H9 (cell line): ENCODE measurements around the gene ZCCHC4. TPM values are rescaled to one million over a fixed set of nuclear protein-coding genes. Genes with fewer than 3 reads are reported as not detected.

Source experiments
- DNase-seq: peaks from one replicate; pipeline ENCODE4 v3.0.0-alpha.2; 2017
- H2AFZ ChIP-seq: one replicate; pipeline ENCODE4 v1.6.1; 2013; ENCODE audit warnings: mild to moderate bottlenecking, low read length, control low read depth, moderate library complexity
- H2AK5ac ChIP-seq: 2 replicates; pipeline ENCODE4 v1.6.1; 2013; ENCODE audit warnings: low read length, control low read depth, mixed read lengths; ENCODE audit not compliant: insufficient read length
- H2BK120ac ChIP-seq: one replicate; pipeline ENCODE4 v1.6.1; 2013; ENCODE audit warnings: low read depth, mild to moderate bottlenecking, low read length, control low read depth, inconsistent platforms; ENCODE audit not compliant: poor library complexity, severe bottlenecking
- H2BK12ac ChIP-seq: 2 replicates; pipeline ENCODE4 v1.6.1; 2013; ENCODE audit warnings: low read length, control low read depth, mixed read lengths, low read depth; ENCODE audit not compliant: insufficient read length
- H2BK15ac ChIP-seq: 2 replicates; pipeline ENCODE4 v1.6.1; 2013; ENCODE audit warnings: low read depth, low read length, control low read depth
- H2BK20ac ChIP-seq: one replicate; pipeline ENCODE4 v1.6.1; 2013; ENCODE audit warnings: low read depth, mild to moderate bottlenecking, low read length, control low read depth, inconsistent platforms; ENCODE audit not compliant: poor library complexity, severe bottlenecking
- H2BK5ac ChIP-seq: 2 replicates; pipeline ENCODE4 v1.6.1; 2013; ENCODE audit warnings: low read length, control low read depth, mixed read lengths; ENCODE audit not compliant: insufficient read length
- H3K14ac ChIP-seq: 2 replicates; pipeline ENCODE4 v1.6.1; 2013; ENCODE audit warnings: low read length, control low read depth; ENCODE audit not compliant: insufficient read depth
- H3K18ac ChIP-seq: 2 replicates; pipeline ENCODE4 v1.6.1; 2013; ENCODE audit warnings: low read depth, mild to moderate bottlenecking, mixed read lengths, low read length, control low read depth; ENCODE audit not compliant: insufficient read length
- H3K23ac ChIP-seq: 2 replicates; pipeline ENCODE4 v1.6.1; 2013; ENCODE audit warnings: low read length, control low read depth, mixed read lengths, low read depth; ENCODE audit not compliant: insufficient read length
- H3K23me2 ChIP-seq: 2 replicates; pipeline ENCODE4 v1.6.1; 2013; ENCODE audit warnings: low read depth, mild to moderate bottlenecking, mixed read lengths, low read length, control low read depth; ENCODE audit not compliant: insufficient read length, poor library complexity, severe bottlenecking
- H3K27ac ChIP-seq: 2 replicates; pipeline ENCODE4 v1.5.1; 2013; ENCODE audit warnings: low read length, control low read depth, mixed read lengths, low read depth; ENCODE audit not compliant: insufficient read length
- H3K27me3 ChIP-seq: 2 replicates; pipeline ENCODE4 v1.6.1; 2013; ENCODE audit warnings: low read length, control low read depth, inconsistent platforms; ENCODE audit not compliant: insufficient read depth
- H3K4ac ChIP-seq: 2 replicates; pipeline ENCODE4 v1.6.1; 2013; ENCODE audit warnings: low read depth, mild to moderate bottlenecking, control low read depth, inconsistent platforms, low read length, moderate library complexity
- H3K4me1 ChIP-seq: 2 replicates; pipeline ENCODE4 v1.6.1; 2013; ENCODE audit warnings: low read length, control low read depth, inconsistent platforms; ENCODE audit not compliant: insufficient read depth
- H3K4me2 ChIP-seq: 2 replicates; pipeline ENCODE4 v1.6.1; 2013; ENCODE audit warnings: low read length, control low read depth, mixed read lengths; ENCODE audit not compliant: insufficient read length, insufficient read depth
- H3K56ac ChIP-seq: 2 replicates; pipeline ENCODE4 v1.6.1; 2013; ENCODE audit warnings: low read depth, mild to moderate bottlenecking, mixed read lengths, low read length, control low read depth; ENCODE audit not compliant: insufficient read length
- H3K79me1 ChIP-seq: 2 replicates; pipeline ENCODE4 v1.6.1; 2013; ENCODE audit warnings: low read depth, mild to moderate bottlenecking, moderate library complexity, low read length, control low read depth, inconsistent platforms; ENCODE audit not compliant: insufficient read depth, poor library complexity, severe bottlenecking
- H3K79me2 ChIP-seq: 2 replicates; pipeline ENCODE4 v1.6.1; 2013; ENCODE audit warnings: low read length, control low read depth, inconsistent platforms; ENCODE audit not compliant: insufficient read depth
- H3K9ac ChIP-seq: 2 replicates; pipeline ENCODE4 v1.6.1; 2013; ENCODE audit warnings: low read length, control low read depth, mixed read lengths; ENCODE audit not compliant: insufficient read length; ENCODE audit errors: extremely low read depth
- H3K9me3 ChIP-seq: one replicate; pipeline ENCODE4 v1.6.1; 2013; ENCODE audit warnings: low read depth, low read length, inconsistent platforms; ENCODE audit not compliant: control insufficient read depth
- H3T11ph ChIP-seq: one replicate; pipeline ENCODE4 v1.6.1; 2013; ENCODE audit warnings: mild to moderate bottlenecking, low read length, control low read depth, inconsistent platforms
- H4K20me1 ChIP-seq: one replicate; pipeline ENCODE4 v1.6.1; 2013; ENCODE audit not compliant: control insufficient read depth, insufficient read length, insufficient read depth
- H4K5ac ChIP-seq: 2 replicates; pipeline ENCODE4 v1.6.1; 2013; ENCODE audit warnings: low read depth, mild to moderate bottlenecking, mixed read lengths, low read length, control low read depth; ENCODE audit not compliant: insufficient read length
- H4K8ac ChIP-seq: replicated peaks from 2 replicates; pipeline ENCODE4 v1.6.1; 2013; ENCODE audit warnings: low read length, control low read depth, mixed read lengths, low read depth; ENCODE audit not compliant: insufficient read length
- H4K91ac ChIP-seq: 2 replicates; pipeline ENCODE4 v1.6.1; 2013; ENCODE audit warnings: low read depth, mild to moderate bottlenecking, moderate library complexity, mixed read lengths, low read length, control low read depth; ENCODE audit not compliant: insufficient read length
- H3K27ac Mint-ChIP-seq, 3 experiments: 2 replicates in 2 of 3; 3 replicates in 1 of 3; pipeline ENCODE4 v1.8.0; 2020 to 2021; ENCODE audit warnings: mixed read lengths in 3 of 3, mild to moderate bottlenecking in 1 of 3, moderate library complexity in 1 of 3
- H3K27me3 Mint-ChIP-seq: 2 replicates; pipeline ENCODE4 v1.8.0; 2021; ENCODE audit warnings: low read depth, mild to moderate bottlenecking, moderate library complexity, mixed read lengths
- H3K36me3 Mint-ChIP-seq, 3 experiments: 2 replicates in 2 of 3; 3 replicates in 1 of 3; pipeline ENCODE4 v1.8.0; 2020 to 2021; ENCODE audit warnings: low read depth in 3 of 3, mixed read lengths in 3 of 3; ENCODE audit not compliant: insufficient read depth in 1 of 3
- H3K4me1 Mint-ChIP-seq, 2 experiments: 2 replicates each; pipeline ENCODE4 v1.8.0; 2020; ENCODE audit warnings: mixed read lengths in 2 of 2
- H3K4me3 Mint-ChIP-seq, 2 experiments: 2 replicates in 1 of 2; 3 replicates in 1 of 2; pipeline ENCODE4 v1.8.0; 2020 to 2021; ENCODE audit warnings: mild to moderate bottlenecking in 2 of 2, mixed read lengths in 2 of 2, moderate library complexity in 1 of 2
- H3K9me3 Mint-ChIP-seq, 2 experiments: 2 replicates in 1 of 2; 3 replicates in 1 of 2; pipeline ENCODE4 v1.8.0; 2020; ENCODE audit warnings: mild to moderate bottlenecking in 2 of 2, mixed read lengths in 2 of 2, moderate library complexity in 1 of 2
- CTCF ChIP-seq: fragments of 200-600 bp; sonication (generic); conservative IDR thresholded peaks from 3 replicates; pipeline ENCODE4 v1.8.0; 2021; ENCODE audit warnings: antibody characterized with exemption, mild to moderate bottlenecking
- WGBS: extraction: QIAGEN DNeasy Blood & Tissue Kit; methylation state at CpG from one replicate; pipeline ENCODE4 v1.1.7; 2013; ENCODE audit warnings: missing lambda C conversion rate, low lambda C conversion rate, mixed read lengths; ENCODE audit not compliant: insufficient read length; ENCODE audit errors: extremely low coverage; 5-methylcytosine and 5-hydroxymethylcytosine counted together
- total RNA-seq: library from RNA; stranded (reverse); gene quantifications from 2 replicates; pipeline ENCODE4 v1.2.1, GENCODE V29; 2021

The ZCCHC4 gene
- total RNA-seq, 1 experiment from 2014 or later = 6.8 TPM

GRCh38 chr4:25401066-25401465 is 88.5 kb downstream of the ZCCHC4 start:
- Histone ChIP-seq H2AK5ac (no peak overlapping the region), H3K79me2 (no peaks in the 10 kb centered on the region), H4K5ac (no peak overlapping the region), H3K27ac (no peak overlapping the region), H2BK15ac (no peak overlapping the region), H2BK5ac (no peak overlapping the region), H3K23me2 (no peaks in the 10 kb centered on the region), H2AFZ (no peak overlapping the region), H3K18ac (no peak overlapping the region), H4K91ac (no peak overlapping the region), H2BK12ac (no peak overlapping the region), H3K4ac (no peak overlapping the region), H3K23ac (no peak overlapping the region), H3K4me2 (no peak overlapping the region), H3K14ac (no peak overlapping the region), H3K27me3 (no peaks in the 10 kb centered on the region), H3K9me3 (no peaks in the 10 kb centered on the region), H3K56ac (no peak overlapping the region), H4K20me1 (no peaks in the 10 kb centered on the region), H3K9ac (no peak overlapping the region), H3T11ph (no peak overlapping the region), H2BK120ac (no peak overlapping the region), H2BK20ac (no peak overlapping the region), H4K8ac (no peak overlapping the region), H3K79me1 (no peaks in the 10 kb centered on the region), H3K4me1 (no peaks in the 10 kb centered on the region)
- WGBS = no CpG with 5 or more reads among the region's 3 CpGs
- H3K27me3 Mint-ChIP-seq = no peaks in the 10 kb centered on the region
- DNase-seq = no peak
- peaks cover 21 to 77% (median 45%) of the 10 kb centered on the region in 3 experiments; a peak in 6 of 7 replicates for H3K36me3 Mint-ChIP-seq
- no peak for TF ChIP-seq CTCF
- no peaks in the 10 kb centered on the region for H3K4me1 Mint-ChIP-seq
- no peak overlapping the region for H3K4me3 Mint-ChIP-seq
- H3K9me3 Mint-ChIP-seq = no peaks in the 10 kb centered on the region
- no peak overlapping the region for H3K27ac Mint-ChIP-seq
